Measurements from ENCODE around the gene OR10J5. TPM values are rescaled to one million over a fixed set of nuclear protein-coding genes. Genes with fewer than 3 reads are reported as not detected.
"Not testable (repeated sequence)": the region's sequence is repeated elsewhere in the genome, so short reads cannot be mapped to it uniquely, and the experiment has no call there.

The OR10J5 gene, protein sequence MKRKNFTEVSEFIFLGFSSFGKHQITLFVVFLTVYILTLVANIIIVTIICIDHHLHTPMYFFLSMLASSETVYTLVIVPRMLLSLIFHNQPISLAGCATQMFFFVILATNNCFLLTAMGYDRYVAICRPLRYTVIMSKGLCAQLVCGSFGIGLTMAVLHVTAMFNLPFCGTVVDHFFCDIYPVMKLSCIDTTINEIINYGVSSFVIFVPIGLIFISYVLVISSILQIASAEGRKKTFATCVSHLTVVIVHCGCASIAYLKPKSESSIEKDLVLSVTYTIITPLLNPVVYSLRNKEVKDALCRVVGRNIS
- total RNA-seq, result not detected
- long read RNA-seq, donor 1, result 0 reads
- long read RNA-seq, donor 2, result 0 reads

DNA sequence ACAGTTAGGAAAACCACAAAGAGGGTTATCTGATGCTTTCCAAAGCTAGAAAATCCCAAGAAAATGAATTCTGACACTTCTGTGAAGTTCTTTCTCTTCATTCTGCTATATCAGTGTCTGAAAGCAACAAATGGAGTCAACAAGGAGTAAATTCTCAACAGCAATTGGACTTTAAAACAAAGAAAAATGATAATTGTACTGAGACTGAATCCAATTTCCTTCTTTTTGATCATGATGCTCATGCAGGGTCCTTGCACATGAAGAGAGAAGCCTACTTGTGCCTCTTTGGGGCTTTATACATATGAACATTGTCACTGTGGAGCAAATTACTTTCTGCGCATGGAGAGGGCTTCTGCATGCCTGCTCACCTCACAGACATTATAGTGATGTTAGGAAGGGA lies at the start of gene OR10J5:
Gene OR10J5 (minus strand): TSS at position 101 of the 400 bp plus-strand sequence. CDS start 0 bp downstream, at position 101.
- intact Hi-C loops (cut with DNase I), result no loop called here
- DNase-seq (ENCODE audit: low spot score), result no peak

DNA sequence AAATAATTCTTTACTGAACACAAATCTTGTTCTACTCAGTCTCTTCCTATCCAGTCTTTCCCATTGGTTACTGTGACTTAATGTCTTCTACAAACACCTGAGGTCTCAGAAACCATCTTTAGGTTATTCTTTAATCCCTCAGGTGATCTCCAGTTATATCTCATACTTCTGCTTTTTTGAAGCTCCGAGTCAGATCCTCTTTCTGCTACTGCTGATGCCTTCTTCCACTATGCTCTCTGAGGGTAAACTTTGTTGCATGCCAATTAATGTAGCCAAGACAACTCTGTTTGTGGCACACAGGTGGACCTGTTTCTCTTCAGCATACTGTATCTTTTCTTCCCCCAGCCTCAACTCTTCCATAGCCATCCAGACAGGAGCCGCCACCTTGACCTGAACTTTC lies 48.7 kb upstream of the OR10J5 start:
- DNase-seq (ENCODE audit: low spot score), result no peak
- intact Hi-C loops (cut with DNase I), result loop anchor here in 1 of 2 donors (1.0 kb wide), 1 partner anchor 134 kb away; no protein-coding TSS in a partner anchor

DNA sequence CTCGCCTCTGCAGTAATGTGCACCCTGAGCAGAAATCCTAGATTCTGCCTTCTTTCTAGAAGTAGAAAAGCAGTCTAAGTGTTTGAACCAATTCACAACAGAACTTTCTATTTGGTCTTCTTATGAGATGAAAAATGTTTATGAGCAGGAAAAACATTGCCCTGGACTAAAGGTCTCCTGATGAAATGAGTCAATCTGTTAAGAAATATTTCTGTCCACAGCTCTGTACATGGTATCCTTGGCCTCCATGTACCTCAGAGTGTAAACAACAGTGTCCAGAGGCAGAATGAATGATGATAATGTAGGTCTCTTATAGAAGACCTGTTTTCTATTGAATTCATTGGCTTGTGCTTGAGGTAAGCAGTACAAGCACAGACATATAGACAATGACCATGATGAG lies 45.6 kb upstream of the OR10J5 start:
- no peak for DNase-seq (ENCODE audit: low spot score)
- intact Hi-C loops (cut with DNase I), result loop anchor here in 1 of 2 donors (1.0 kb wide), 1 partner anchor 46 kb away; no protein-coding TSS in a partner anchor

DNA sequence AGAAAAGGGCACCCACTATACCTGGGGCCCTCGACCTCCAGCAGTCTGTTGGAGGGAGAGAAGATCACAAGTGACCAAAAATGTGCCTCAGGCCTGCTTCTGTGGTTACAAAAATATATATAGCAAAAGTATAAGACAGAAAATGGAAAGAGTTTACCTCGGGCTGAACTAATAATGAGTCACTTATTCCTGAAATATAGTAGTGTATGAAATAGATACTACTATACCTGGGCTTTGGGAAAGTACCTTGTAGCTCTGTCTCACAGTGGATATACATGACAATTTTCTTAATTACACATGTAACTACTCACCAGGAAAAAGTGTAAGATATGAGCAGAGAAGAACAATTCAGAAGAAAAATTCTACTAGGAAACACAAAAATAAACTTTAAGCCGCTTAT lies 44.5 kb upstream of the OR10J5 start:
- no peak for DNase-seq (ENCODE audit: low spot score)
- intact Hi-C loops (cut with DNase I), result no loop called here

DNA sequence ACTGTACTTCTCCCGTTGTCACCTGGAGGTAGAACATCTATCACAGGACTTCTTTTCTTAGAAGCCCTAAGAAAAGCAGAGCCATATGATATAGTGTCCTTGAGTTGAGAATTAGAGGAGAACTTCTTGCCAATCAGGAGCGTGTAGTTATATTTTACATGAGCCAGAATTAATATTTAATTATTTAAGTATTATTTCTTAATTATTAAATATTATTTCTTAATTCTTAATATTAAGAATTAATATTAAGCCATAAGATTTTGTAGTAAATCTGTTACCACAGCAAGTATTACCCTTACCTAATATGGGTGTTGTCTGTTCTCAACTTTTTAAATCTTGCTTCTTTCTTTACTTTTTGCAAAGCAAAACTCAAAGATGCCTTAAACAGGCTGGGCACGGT lies 41.6 kb upstream of the OR10J5 start:
- no peak for DNase-seq (ENCODE audit: low spot score)
- intact Hi-C loops (cut with DNase I), result no loop called here

DNA sequence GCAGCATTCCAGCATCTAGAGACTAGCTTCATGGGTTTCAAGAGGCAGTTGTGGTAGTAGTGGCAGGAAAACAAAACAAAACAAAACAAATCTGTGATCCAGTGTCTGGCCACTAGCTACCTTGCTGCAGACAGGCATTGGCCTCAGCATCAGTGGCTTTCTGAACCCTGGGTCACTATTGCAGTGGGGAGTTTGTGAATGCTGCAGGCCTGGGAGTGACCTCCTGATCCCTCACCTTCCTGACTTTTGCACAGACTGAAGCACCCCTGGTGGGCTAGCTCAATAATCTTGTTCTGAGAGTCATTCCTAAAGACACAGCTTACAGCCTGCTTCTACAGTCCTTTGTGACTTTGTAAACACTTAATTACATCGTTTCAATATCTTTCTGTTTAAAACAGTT lies 26.9 kb upstream of the OR10J5 start:
- no peak for DNase-seq (ENCODE audit: low spot score)
- intact Hi-C loops (cut with DNase I), result no loop called here

DNA sequence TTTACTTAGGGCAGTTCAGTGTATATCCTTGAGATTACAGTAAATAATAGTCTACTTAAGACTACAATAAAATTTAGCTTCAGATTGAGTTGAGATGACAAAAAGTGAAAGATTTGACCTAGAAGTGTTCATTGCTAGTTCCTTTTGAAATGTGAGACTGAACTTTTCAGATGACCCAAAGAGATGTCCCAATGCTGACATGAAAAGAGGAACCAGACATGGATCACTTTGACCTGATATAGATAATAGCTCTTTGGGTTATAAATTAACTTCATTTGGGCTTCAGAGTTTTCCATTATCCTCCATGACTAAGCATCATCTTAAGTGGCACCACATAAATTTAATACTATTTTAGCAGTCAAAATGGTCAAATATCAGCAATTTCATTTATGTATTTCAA lies 25.7 kb upstream of the OR10J5 start:
- no peak for DNase-seq (ENCODE audit: low spot score)
- intact Hi-C loops (cut with DNase I), result no loop called here

DNA sequence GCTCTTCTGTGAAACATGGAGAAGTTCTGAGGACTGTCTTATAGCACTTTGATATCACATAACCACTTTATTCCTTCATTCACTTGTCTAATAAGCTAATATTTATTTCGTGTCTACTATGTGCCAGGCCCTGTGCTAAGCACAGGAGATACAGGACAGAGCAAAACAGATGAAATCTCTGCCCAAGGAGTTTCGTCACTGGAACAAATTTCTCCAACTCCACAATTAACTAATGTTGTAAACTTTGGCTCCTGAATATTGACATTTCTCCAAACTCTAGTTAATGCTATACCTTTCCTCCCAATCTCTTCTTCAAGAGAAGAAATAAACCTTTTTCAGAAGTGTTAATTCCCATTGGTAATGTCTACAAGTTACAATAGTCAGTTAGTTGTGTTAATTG lies 24.8 kb upstream of the OR10J5 start:
- DNase-seq (ENCODE audit: low spot score), result no peak
- intact Hi-C loops (cut with DNase I), result no loop called here

DNA sequence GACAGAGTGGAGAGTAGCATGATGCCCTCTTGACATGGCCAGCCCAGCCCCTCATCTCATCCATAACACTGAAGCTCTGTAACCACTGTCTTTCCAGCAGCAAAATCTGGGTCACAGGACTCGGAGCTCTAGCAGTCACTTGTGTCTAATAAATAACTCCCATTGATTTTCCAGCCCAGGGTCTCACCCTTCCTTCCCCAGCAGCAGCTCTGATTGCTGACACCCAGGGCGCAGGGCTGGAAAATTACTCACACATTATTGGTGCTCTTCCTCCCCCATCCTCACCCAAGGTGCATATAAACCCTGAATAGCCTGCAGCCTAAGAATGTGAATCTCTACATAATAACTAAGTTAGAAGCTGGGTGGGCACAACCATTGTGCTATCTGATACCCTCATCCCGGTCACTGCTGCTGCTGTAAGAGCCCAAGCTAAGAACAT lies 21.1 kb upstream of the OR10J5 start:
- DNase-seq (ENCODE audit: low spot score), result no peak
- intact Hi-C loops (cut with DNase I), result no loop called here

DNA sequence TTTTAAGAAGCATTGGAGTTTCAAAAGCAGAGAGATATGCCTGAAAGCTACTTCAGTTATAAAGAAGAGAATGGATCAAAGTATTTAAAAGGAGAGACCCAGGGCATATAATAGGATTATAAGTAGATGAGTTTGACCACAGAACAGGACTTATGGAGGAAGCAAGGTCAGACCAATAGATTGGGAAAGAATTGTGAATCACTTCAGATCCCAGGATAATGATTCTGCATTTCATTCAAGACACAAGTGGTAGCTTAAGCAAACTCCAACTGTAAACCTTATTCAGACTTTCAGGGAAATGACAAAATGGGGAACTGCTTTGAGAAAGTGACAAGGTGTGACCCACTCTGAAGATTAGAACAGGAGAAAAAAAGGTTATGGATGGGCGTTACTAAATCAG lies 18.9 kb upstream of the OR10J5 start:
- DNase-seq (ENCODE audit: low spot score), result no peak
- intact Hi-C loops (cut with DNase I), result no loop called here

DNA sequence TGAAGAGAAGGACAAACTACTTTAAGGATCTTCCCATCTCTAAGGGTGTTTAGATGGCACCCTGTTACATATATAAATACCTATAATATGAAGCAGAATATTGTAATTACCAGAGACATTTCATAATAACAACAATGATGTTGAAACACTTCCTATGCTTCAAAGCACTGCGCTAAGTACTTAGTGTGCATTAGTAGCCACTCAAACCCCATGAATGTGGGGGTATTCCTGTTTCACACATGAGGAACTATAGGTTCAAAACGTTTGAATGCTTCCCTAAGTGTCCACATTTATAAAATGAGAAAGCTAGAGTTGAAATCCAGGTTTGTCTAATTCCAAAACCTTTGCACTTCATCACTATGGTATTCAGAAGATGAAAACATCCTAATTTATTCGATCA lies 18.5 kb upstream of the OR10J5 start:
- no peak for DNase-seq (ENCODE audit: low spot score)
- intact Hi-C loops (cut with DNase I), result no loop called here

DNA sequence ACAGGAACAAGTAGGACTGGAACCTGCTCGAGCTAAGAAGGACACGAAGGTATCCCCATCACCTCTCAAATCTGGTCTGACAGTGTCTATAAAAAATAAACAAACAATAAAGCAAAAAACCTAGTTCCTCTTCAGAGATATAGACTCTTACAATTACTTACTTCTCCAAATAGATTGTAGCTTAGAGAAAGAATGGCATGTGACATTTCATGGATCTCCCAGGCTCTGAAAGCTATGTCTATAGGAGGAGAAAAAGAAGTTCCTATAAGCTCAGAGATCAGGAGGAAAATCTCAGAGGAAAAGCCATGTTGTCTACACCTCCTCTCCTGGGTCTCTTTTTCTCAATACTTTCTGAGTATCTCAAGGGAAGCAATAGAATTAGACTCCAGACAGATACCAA lies 12.3 kb upstream of the OR10J5 start:
- no peak for DNase-seq (ENCODE audit: low spot score)
- intact Hi-C loops (cut with DNase I), result loop anchor here in 1 of 2 donors (10.0 kb wide), 1 partner anchor 437 kb away; no protein-coding TSS in a partner anchor

DNA sequence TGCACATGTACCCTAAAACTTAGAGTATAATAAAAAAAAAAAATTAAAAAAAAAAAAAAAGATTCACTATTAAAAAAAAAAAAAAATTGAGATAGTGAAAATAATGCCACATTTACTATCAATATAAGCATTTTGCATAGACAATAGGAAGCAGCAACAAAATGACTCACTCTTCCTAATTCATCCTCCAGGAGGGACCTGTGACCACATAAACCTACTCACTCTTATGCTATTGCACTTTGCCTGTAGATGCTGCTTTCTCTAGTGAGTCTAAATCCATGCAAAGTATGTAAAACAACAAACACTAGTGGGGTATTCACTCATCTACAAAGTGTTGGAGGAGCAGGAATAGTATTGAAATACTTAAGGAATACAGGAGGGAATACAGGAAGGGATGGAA lies 2.9 kb downstream of the OR10J5 start:
- DNase-seq (ENCODE audit: low spot score), result no peak
- intact Hi-C loops (cut with DNase I), result no loop called here

DNA sequence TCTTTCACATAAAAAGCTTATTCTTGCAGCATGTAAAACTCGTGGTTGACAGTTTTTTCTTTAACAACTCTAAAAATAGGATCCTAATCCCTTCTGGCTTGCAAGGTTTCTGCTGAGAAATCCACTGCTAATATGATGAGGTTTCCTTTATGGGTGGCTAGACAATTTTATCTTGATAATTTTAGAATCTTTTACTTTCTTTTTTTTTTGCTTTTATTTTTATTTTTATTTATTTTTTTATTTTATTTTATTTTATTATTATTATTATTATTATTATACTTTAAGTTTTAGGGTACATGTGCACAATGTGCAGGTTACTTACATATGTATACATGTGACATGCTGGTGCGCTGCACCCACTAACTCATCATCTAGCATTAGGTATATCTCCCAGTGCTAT lies 11.0 kb downstream of the OR10J5 start:
- DNase-seq (ENCODE audit: low spot score); intact Hi-C loops (cut with DNase I): not testable (repeated sequence)

DNA sequence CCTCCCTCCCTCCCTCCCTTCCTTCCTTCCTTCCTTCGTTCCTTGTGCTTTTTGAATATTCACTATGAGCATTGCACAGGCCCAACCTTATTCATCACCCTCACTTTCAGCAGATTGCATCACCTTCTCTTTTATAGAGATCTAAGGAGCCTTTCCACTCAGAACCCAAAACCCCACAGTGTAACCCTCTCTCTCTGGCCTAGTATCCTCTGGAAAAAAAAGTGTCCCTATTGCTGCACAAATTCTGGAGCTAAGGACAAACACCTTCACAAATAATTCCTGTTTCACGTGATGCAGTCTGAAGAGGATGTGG lies 25.6 kb downstream of the OR10J5 start:
- intact Hi-C loops (cut with DNase I), result no loop called here
- no peak for DNase-seq (ENCODE audit: low spot score)

DNA sequence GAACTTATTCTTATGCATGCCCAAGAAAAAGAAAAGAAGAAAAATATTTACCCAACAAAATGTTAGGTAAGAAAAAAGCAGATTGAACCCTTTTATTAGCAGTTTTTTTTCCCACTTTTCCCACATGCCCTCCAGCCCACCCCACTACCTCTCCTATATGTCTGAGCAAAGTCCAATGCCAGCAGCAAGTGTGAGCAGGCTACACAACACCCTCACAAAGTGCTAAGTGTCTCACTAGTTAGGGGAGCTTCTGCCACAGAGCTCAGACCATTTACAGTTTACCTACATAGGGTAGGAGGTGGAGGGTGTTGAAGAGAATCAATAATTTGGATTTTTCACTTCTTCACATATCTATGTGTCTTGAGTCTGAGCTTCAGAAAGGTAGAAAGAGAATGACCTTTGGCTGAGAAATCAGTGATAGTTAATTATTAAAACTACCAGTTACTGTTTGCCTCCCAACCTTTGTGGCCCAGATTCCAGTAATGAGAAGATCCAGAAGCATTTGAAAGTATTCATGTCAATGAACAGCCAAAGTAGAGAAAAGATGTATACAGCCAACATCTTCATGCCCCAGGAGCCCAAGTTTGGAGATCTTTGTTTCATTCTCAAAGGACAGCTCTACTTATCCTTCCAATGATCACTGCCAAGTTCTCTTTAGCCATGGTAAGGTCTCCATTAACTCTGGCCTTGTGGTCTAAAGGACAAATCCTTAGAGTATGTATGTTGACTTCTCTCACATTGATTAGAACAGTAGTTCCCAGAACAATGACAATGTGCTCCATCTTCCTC lies 26.2 kb downstream of the OR10J5 start:
- DNase-seq (ENCODE audit: low spot score), result no peak
- intact Hi-C loops (cut with DNase I), result no loop called here

DNA sequence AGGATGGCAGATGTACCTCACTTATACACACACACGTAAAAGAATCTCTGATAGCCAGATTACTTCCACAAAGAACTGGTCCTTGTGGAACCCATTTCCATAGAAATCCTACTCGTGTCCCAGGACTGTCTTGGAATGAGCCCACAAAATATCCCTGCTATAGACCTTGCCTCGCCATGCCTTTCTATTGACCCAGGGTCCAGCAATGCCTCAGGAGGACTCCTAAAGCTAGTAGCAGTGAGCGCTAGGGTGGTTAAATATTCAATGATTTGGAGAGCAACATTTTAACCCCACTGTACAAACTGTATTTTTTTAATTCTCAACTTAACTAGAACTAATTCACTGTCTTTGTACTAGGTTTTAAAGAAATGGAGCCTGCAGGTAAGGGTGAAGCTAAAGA lies 26.9 kb downstream of the OR10J5 start:
- no peak for DNase-seq (ENCODE audit: low spot score)
- intact Hi-C loops (cut with DNase I), result no loop called here

DNA sequence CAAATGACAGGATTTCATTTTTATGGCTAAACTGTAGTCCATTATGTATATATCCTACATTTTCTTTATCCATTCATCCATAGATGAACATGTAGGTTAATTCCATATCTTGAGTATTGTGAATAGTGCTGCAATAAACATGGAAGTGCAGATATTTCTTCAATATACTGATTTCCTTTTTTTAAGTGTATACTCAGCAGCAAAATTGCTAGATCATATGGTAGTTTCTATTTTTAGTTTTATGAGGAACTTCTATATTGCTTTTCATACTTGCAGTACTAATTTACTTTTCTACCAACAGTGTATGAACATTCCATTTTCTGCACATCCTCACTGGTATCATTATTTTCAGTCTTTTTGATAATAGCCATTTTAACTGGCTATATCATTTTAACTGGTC lies 30.1 kb downstream of the OR10J5 start:
- intact Hi-C loops (cut with DNase I), result no loop called here
- DNase-seq (ENCODE audit: low spot score), result no peak

DNA sequence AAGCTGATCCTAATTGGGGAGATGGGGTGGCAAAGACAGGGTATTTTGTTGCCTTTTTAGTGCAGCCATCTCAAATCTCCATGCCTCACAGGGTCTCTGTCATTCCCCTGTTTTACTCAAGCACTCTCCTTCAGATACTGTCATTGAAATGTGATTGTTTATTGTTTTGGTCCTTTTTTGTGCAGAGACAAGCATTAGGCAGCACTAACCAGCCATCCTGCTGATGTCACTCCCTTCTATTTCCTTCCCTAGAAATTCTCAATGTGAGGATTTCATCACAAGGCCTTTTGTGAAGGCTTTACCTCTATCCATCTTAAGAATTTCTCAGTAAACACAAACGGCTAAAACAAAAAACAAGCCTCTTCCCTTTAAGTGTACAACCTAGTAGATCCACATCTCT lies 34.7 kb downstream of the OR10J5 start:
- intact Hi-C loops (cut with DNase I), result no loop called here
- DNase-seq (ENCODE audit: low spot score), result no peak

DNA sequence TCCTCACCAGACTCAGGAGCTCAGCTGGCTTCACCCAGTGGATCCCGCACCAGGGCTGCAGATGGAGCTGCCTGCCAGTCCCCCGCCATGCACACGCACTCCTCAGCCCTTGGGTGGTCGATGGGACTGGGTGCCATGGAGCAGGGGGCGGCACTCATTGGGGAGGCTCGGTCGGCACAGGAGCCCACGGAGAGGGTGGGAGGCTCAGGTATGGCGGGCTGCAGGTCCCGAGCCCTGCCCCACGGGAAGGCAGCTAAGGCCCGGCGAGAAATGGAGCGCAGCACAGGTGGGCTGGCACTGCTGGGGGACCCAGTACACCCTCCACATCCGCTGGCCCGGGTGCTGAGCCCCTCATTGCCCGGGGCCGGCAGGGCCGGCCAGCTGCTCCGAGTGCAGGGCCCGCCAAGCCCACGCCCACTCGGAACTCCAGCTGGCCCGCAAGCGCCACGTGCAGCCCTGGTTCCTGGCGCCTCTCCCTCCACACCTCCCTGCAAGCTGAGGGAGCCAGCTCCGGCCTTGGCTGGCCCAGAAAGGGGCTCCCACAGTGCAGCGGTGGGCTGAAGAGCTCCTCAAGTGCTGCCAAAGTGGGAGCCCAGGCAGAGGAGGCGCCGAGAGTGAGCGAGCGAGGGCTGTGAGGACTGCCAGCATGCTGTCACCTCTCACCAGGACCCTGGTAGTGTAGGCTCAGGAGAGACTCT lies 41.1 kb downstream of the OR10J5 start:
- intact Hi-C loops (cut with DNase I), result not testable (repeated sequence)
- peak; percentile 79 for DNase-seq (ENCODE audit: low spot score)
